C4-2B (cell line): ENCODE results near the gene TRERF1.

Experiments
- CTCF ChIP-seq: fragments of 450-650 bp; conservative IDR thresholded peaks from 2 replicates; pipeline ENCODE4 v1.5.1; 2017; ENCODE audit warnings: mild to moderate bottlenecking
- ZFX ChIP-seq: fragments of 450-650 bp; IDR thresholded peaks from 2 replicates; pipeline ENCODE4 v1.6.1; 2017

- TF ChIP-seq CTCF (no peak), ZFX (no peak)
These were observed 225.5 kb downstream of the TRERF1 start for GRCh38 chr6:42226161-42226611.
